ENCODE data around the gene AK9.

Gene AK9

GRCh38 chr6:109471105-109471810 is 219.7 kb downstream of the AK9 start:
- no peak for TF ChIP-seq CTCF (IDR thresholded peaks at IDR 0.05)
- H3K4me1 ChIP-seq, result no peaks in the 10 kb centered on the region
- DNase-seq, result no peak
- no peaks in the 10 kb centered on the region for H3K27me3 ChIP-seq
- peaks cover 51 to 99% (median 96%) of the 10 kb centered on the region in 3 donors for H3K36me3 ChIP-seq
- intact Hi-C loops (cut with DNase I; ENCODE audit: low total_unique reads), result no loop called here
- no peak overlapping the region for H3K27ac ChIP-seq
- H3K9me3 ChIP-seq, result no peaks in the 10 kb centered on the region
- no peak overlapping the region for H3K4me3 ChIP-seq

GRCh38 chr6:109469591-109470189 is 221.3 kb downstream of the AK9 start:
- H3K36me3 ChIP-seq, result peaks cover 54 to 96% (median 95%) of the 10 kb centered on the region in 3 donors
- H3K4me3 ChIP-seq, result no peak overlapping the region
- no peak for DNase-seq
- intact Hi-C loops (cut with DNase I; ENCODE audit: low total_unique reads), result no loop called here
- no peaks in the 10 kb centered on the region for H3K4me1 ChIP-seq
- no peaks in the 10 kb centered on the region for H3K9me3 ChIP-seq
- H3K27me3 ChIP-seq, result no peaks in the 10 kb centered on the region
- TF ChIP-seq CTCF (IDR thresholded peaks at IDR 0.05), result no peak
- no peak overlapping the region for H3K27ac ChIP-seq

DNA sequence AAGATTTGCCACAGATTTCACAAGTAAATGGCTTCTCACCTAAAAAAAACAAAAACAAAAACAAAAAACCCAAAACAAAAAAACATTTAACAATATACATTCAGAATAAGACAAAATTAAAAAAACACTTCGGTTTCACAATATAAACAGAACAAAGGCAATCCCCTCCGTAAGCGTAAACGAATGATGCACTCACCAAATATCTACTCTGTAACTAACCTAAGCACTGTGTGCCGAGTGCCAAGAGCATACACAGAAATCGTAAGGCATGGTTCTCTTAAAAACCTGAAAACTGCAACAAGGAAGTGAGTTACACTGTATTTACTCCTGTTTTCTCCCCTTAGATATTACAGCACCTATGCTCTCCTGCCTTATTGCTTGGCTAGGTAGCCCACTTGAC is 223.3 kb downstream of the AK9 start:
- DNase-seq, result no peak
- peaks cover 52 to 94% (median 84%) of the 10 kb centered on the region in 3 donors for H3K36me3 ChIP-seq

DNA sequence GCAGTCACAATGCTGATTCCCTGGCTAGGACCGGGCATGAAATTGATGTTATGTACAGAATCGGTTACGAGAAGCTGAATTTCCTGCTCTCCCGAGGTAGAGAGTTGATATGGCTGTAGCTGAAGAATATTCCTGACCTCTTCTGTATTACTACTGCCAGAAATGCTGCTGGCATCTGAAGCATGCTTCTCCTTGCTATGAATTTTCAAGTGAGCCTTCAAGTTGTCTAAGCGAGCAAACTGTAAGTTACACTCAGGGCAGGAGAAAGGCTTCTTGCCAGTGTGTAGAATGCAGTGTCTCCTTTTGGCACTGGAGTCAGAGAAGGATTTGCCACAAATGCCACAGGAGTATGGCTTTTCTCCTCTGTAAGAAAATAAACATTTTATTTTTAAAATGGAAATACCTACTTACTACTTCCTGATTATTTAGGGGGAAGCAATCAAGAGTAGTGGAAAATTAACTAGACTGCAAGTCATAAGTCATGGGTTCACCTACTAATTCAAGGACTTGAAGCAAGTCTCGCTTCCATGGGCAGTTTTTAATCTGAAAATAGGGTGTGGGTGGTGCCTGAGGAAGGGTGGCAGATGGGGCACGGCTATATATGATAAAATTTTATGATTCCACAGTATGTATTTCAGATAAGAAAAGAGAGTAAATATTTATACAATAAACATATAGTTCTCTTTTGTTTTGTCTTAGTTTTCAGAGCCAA is 224.6 kb downstream of the AK9 start:
- TF ChIP-seq CTCF (IDR thresholded peaks at IDR 0.05), result no peak
- H3K4me3 ChIP-seq, result no peak overlapping the region
- H3K27me3 ChIP-seq, result no peaks in the 10 kb centered on the region
- intact Hi-C loops (cut with DNase I; ENCODE audit: low total_unique reads), result no loop called here
- no peaks in the 10 kb centered on the region for H3K4me1 ChIP-seq
- H3K27ac ChIP-seq, result no peak overlapping the region
- DNase-seq, result no peak
- H3K9me3 ChIP-seq, result no peaks in the 10 kb centered on the region
- H3K36me3 ChIP-seq, result peaks cover 52 to 93% (median 78%) of the 10 kb centered on the region in 3 donors

More for the DNA sequence above, 223.3 kb downstream of the AK9 start:
- H3K4me1 ChIP-seq, result no peaks in the 10 kb centered on the region
- H3K27me3 ChIP-seq, result no peaks in the 10 kb centered on the region
- H3K9me3 ChIP-seq, result no peaks in the 10 kb centered on the region
- H3K4me3 ChIP-seq, result no peak overlapping the region
- no peak overlapping the region for H3K27ac ChIP-seq
- intact Hi-C loops (cut with DNase I; ENCODE audit: low total_unique reads), result no loop called here
- TF ChIP-seq CTCF (IDR thresholded peaks at IDR 0.05), result no peak

- H3K36me3 ChIP-seq, result peaks cover 52 to 93% (median 76%) of the 10 kb centered on the region in 3 donors
- no peak for TF ChIP-seq CTCF (IDR thresholded peaks at IDR 0.05)
- no peaks in the 10 kb centered on the region for H3K4me1 ChIP-seq
- no peak overlapping the region for H3K27ac ChIP-seq
- DNase-seq, result no peak
- intact Hi-C loops (cut with DNase I; ENCODE audit: low total_unique reads), result no loop called here
- H3K4me3 ChIP-seq, result no peak overlapping the region
- H3K27me3 ChIP-seq, result no peaks in the 10 kb centered on the region
- H3K9me3 ChIP-seq, result no peaks in the 10 kb centered on the region
Observed at GRCh38 chr6:109465772-109466171, 225.2 kb downstream of the AK9 start.
